Measurements from ENCODE around the gene SPOP. TPM values are rescaled to one million over a fixed set of nuclear protein-coding genes. Genes with fewer than 3 reads are reported as not detected.

Gene SPOP
- total RNA-seq, 1 experiment from 2014 or later = 58.0 TPM

- ChIA-PET CTCF (no interaction called here), POLR2A (no interaction called here)
- in situ Hi-C loops (cut with HindIII; ENCODE audit: low pct_unique_long_range_greater_than_20kb, low sequenced_read_pairs) = loop anchor here (5.0 kb wide), 1 partner anchor 33 kb away; no protein-coding TSS in a partner anchor
- no peaks in the 10 kb centered on the region for H3K9me3 ChIP-seq (ENCODE audit: control insufficient read depth, insufficient read depth, low read depth, low read length)
- no peaks in the 10 kb centered on the region for H3K36me3 ChIP-seq (ENCODE audit: control insufficient read depth, insufficient read depth, low read length)
- no peak overlapping the region for H3K27ac ChIP-seq (ENCODE audit: low read length)
- peak; percentile 70; the same call in 1 of the 2 replicates for ATAC-seq
- no peaks in the 10 kb centered on the region for H3K27me3 ChIP-seq (ENCODE audit: control insufficient read depth, insufficient read depth, low read length)
- no peak overlapping the region for H3K4me3 ChIP-seq (ENCODE audit: low read depth in 2 of 2, low read length in 2 of 2)
- TF ChIP-seq CTCF (IDR thresholded peaks at IDR 0.05) (no peak), POLR2AphosphoS5 (IDR thresholded peaks at IDR 0.05; ENCODE audit: low read depth, low read length) (no peak), SIN3A (IDR thresholded peaks at IDR 0.05; ENCODE audit: borderline replicate concordance, insufficient read depth, low read depth, low read length) (no peak), TCF7L2 (IDR thresholded peaks at IDR 0.05; ENCODE audit: low read depth, low read length) (no peak), REST (IDR thresholded peaks at IDR 0.05; ENCODE audit: insufficient read depth in 1 of 2, low read depth in 2 of 2, low read length in 1 of 2) (no peak)
- no peaks in the 10 kb centered on the region for H3K4me1 ChIP-seq (ENCODE audit: control insufficient read depth, insufficient read depth, low read length)
- no peak for DNase-seq (ENCODE audit: low read depth, low spot score)
- intact Hi-C loops (cut with micrococcal nuclease; ENCODE audit: unreplicated experiment) = no loop called here
- no TSS peak for BruUV-seq (replicated peaks)
These were observed 39.1 kb downstream of the SPOP start for GRCh38 chr17:49638818-49639217.

- intact Hi-C loops (cut with micrococcal nuclease; ENCODE audit: unreplicated experiment) = no loop called here
- no TSS peak for BruUV-seq (replicated peaks)
- in situ Hi-C loops (cut with HindIII; ENCODE audit: low pct_unique_long_range_greater_than_20kb, low sequenced_read_pairs) = loop anchor here (5.0 kb wide), 1 partner anchor 35 kb away; no protein-coding TSS in a partner anchor
These were observed 40.2 kb downstream of the SPOP start for GRCh38 chr17:49637739-49638138.

More at GRCh38 chr17:49637739-49638138, 40.2 kb downstream of the SPOP start:
- ChIA-PET CTCF (no interaction called here), POLR2A (interaction anchor here (0.5 to 0.7 kb wide), 3 partner anchors 49 to 1225 kb away, joined by 3 to 4 read pairs (median 4); no protein-coding TSS in a partner anchor)
- no peaks in the 10 kb centered on the region for H3K36me3 ChIP-seq (ENCODE audit: control insufficient read depth, insufficient read depth, low read length)
- no peak overlapping the region for H3K27ac ChIP-seq (ENCODE audit: low read length)
- no peak overlapping the region for H3K4me3 ChIP-seq (ENCODE audit: low read depth in 2 of 2, low read length in 2 of 2)
- ATAC-seq (peak; percentile 34; the same call in 1 of the 2 replicates), DNase-seq (ENCODE audit: low read depth, low spot score) (no peak)
- TF ChIP-seq REST (IDR thresholded peaks at IDR 0.05; ENCODE audit: insufficient read depth in 1 of 2, low read depth in 2 of 2, low read length in 1 of 2) = no peak
- TF ChIP-seq POLR2AphosphoS5 (IDR thresholded peaks at IDR 0.05; ENCODE audit: low read depth, low read length) = no peak
- TF ChIP-seq CTCF (IDR thresholded peaks at IDR 0.05) = no peak
- no peak for TF ChIP-seq TCF7L2 (IDR thresholded peaks at IDR 0.05; ENCODE audit: low read depth, low read length)
- TF ChIP-seq SIN3A (IDR thresholded peaks at IDR 0.05; ENCODE audit: borderline replicate concordance, insufficient read depth, low read depth, low read length) = no peak
- no peaks in the 10 kb centered on the region for H3K27me3 ChIP-seq (ENCODE audit: control insufficient read depth, insufficient read depth, low read length)
- H3K9me3 ChIP-seq (ENCODE audit: control insufficient read depth, insufficient read depth, low read depth, low read length) = no peaks in the 10 kb centered on the region
- no peaks in the 10 kb centered on the region for H3K4me1 ChIP-seq (ENCODE audit: control insufficient read depth, insufficient read depth, low read length)
